Gastrocnemius medialis (tissue), 4 donors: ENCODE measurements around the gene CERCAM. TPM values are rescaled to one million over a fixed set of nuclear protein-coding genes. Genes with fewer than 3 reads are reported as not detected.

Experiments used
- ATAC-seq, 2 donors: fragments of 150-250 bp; one replicate each; pipeline ENCODE4 v1.9.1; 2016
- DNase-seq, 2 donors: peaks; one replicate each; pipeline ENCODE4 v3.0.0-alpha.2; 2019
- H3K27ac ChIP-seq, 4 donors: fragments of 200-600 bp; sonication (generic); 1 replicate in 1 of 4; 2 replicates in 3 of 4; pipeline ENCODE4 v1.5.1; 2016 to 2018; ENCODE audit warnings: mild to moderate bottlenecking in 2 of 4, moderate library complexity in 1 of 4
- H3K27me3 ChIP-seq, 3 donors: fragments of 200-600 bp; sonication (generic) in 2 of 3; 1 replicate in 1 of 3; 2 replicates in 2 of 3; pipeline versions ENCODE4 v1.5.1 to v1.6.0; 2016 to 2019; ENCODE audit warnings: mild to moderate bottlenecking in 1 of 3, moderate library complexity in 1 of 3
- H3K36me3 ChIP-seq, 2 donors: fragments of 200-600 bp; sonication (generic) in 1 of 2; one replicate each; pipeline ENCODE4 v1.5.1; 2017 to 2018
- H3K4me1 ChIP-seq, 2 donors: fragments of 200-600 bp; sonication (generic) in 1 of 2; one replicate each; pipeline ENCODE4 v1.5.1; 2016 to 2017; ENCODE audit warnings: mild to moderate bottlenecking in 2 of 2
- H3K4me3 ChIP-seq, 4 donors: fragments of 200-600 bp; sonication (generic) in 3 of 4; 1 replicate in 1 of 4; 2 replicates in 3 of 4; pipeline ENCODE4 v1.5.1; 2016 to 2019; ENCODE audit warnings: mild to moderate bottlenecking in 2 of 4
- H3K9me3 ChIP-seq, 3 donors: fragments of 200-600 bp; sonication (generic) in 2 of 3; 1 replicate in 1 of 3; 2 replicates in 2 of 3; pipeline ENCODE4 v1.5.1; 2016 to 2019
- CTCF ChIP-seq, 5 experiments: fragments of 450-650 bp in 3 of 5; fragments of 200-600 bp in 2 of 5; sonication (generic) in 2 of 5; IDR thresholded peaks in 4 of 5; conservative IDR thresholded peaks in 1 of 5; 1 replicate in 4 of 5; 2 replicates in 1 of 5; pipeline ENCODE4 v1.5.1; 2016 to 2019; ENCODE audit warnings: antibody characterized with exemption in 5 of 5, mild to moderate bottlenecking in 3 of 5, moderate library complexity in 3 of 5
- POLR2A ChIP-seq, 2 donors: fragments of 450-650 bp; IDR thresholded peaks; one replicate each; pipeline ENCODE4 v1.6.1; 2017; ENCODE audit warnings: antibody characterized with exemption in 2 of 2, mild to moderate bottlenecking in 2 of 2, moderate library complexity in 2 of 2
- in situ Hi-C, 4 donors: fragments of 200-750 bp; cut with MboI; loops; one replicate each; pipeline versions ENCODE4 v1.15.0 to v1.8.0; 2017; ENCODE audit warnings: low sequenced_read_pairs in 4 of 4
- intact Hi-C: fragments of 100-400 bp; cut with DNase I; formaldehyde crosslinking; loops from one replicate; pipeline ENCODE4 v1.15.1; 2023; ENCODE audit warnings: low total_unique reads
- total RNA-seq, 4 donors: library from RNA; depleted of rRNA; stranded (reverse); fragments of >200 nt; gene quantifications; one replicate each; pipeline versions ENCODE4 v1.1.0 to v1.2.3, GENCODE V29; 2016

Gene CERCAM
- total RNA-seq, 4 donors from 2014 or later = 1.1 to 6.1 (median 2.3) TPM

- Histone ChIP-seq H3K36me3 (no peaks in the 10 kb centered on the region), H3K4me3 (no peak overlapping the region), H3K27ac (no peak overlapping the region), H3K9me3 (no peaks in the 10 kb centered on the region), H3K4me1 (no peaks in the 10 kb centered on the region), H3K27me3 (peaks cover 0 to 8% (median 7%) of the 10 kb centered on the region in 3 donors)
- no peak for TF ChIP-seq POLR2A (IDR thresholded peaks at IDR 0.05)
- no peak for TF ChIP-seq CTCF (IDR thresholded peaks at IDR 0.05 in 4 of 5, conservative IDR thresholded peaks at IDR 0.05 in 1 of 5)
- intact Hi-C loops = no loop called here
- no peak for ATAC-seq
- no peak for DNase-seq
- in situ Hi-C loops = no loop called here
Observed at GRCh38 chr9:128405077-128405779, 15.4 kb upstream of the CERCAM start.

- H3K9me3 ChIP-seq = no peaks in the 10 kb centered on the region
- ATAC-seq (no peak), DNase-seq (no peak)
- no peaks in the 10 kb centered on the region for H3K36me3 ChIP-seq
- intact Hi-C loops (no loop called here), in situ Hi-C loops (no loop called here)
- H3K4me1 ChIP-seq = no peaks in the 10 kb centered on the region
- H3K4me3 ChIP-seq = no peak overlapping the region
- H3K27ac ChIP-seq = no peak overlapping the region
- H3K27me3 ChIP-seq = peaks cover 0 to 8% (median 7%) of the 10 kb centered on the region in 3 donors
- no peak for TF ChIP-seq POLR2A (IDR thresholded peaks at IDR 0.05)
- no peak for TF ChIP-seq CTCF (IDR thresholded peaks at IDR 0.05 in 4 of 5, conservative IDR thresholded peaks at IDR 0.05 in 1 of 5)
Observed at GRCh38 chr9:128405780-128406171, 14.9 kb upstream of the CERCAM start.

- no peaks in the 10 kb centered on the region for H3K4me1 ChIP-seq
- no peak for ATAC-seq
- H3K9me3 ChIP-seq = no peaks in the 10 kb centered on the region
- no peak overlapping the region for H3K4me3 ChIP-seq
- DNase-seq = no peak
- H3K27me3 ChIP-seq = peaks cover 0 to 8% (median 7%) of the 10 kb centered on the region in 3 donors
- intact Hi-C loops (no loop called here), in situ Hi-C loops (no loop called here)
- TF ChIP-seq POLR2A (IDR thresholded peaks at IDR 0.05) = no peak
- TF ChIP-seq CTCF (IDR thresholded peaks at IDR 0.05 in 4 of 5, conservative IDR thresholded peaks at IDR 0.05 in 1 of 5) = no peak
- H3K36me3 ChIP-seq = no peaks in the 10 kb centered on the region
- H3K27ac ChIP-seq = no peak overlapping the region
Observed at GRCh38 chr9:128406848-128407391, 13.7 kb upstream of the CERCAM start.

GRCh38 chr9:128408963-128409431 is 11.7 kb upstream of the CERCAM start:
- TF ChIP-seq CTCF (IDR thresholded peaks at IDR 0.05 in 4 of 5, conservative IDR thresholded peaks at IDR 0.05 in 1 of 5) = no peak
- no peak for TF ChIP-seq POLR2A (IDR thresholded peaks at IDR 0.05)
- Histone ChIP-seq H3K9me3 (no peaks in the 10 kb centered on the region), H3K4me3 (no peak overlapping the region), H3K36me3 (no peaks in the 10 kb centered on the region), H3K27me3 (peaks cover 0 to 20% (median 13%) of the 10 kb centered on the region in 3 donors), H3K27ac (no peak overlapping the region), H3K4me1 (no peaks in the 10 kb centered on the region)
- in situ Hi-C loops (no loop called here), intact Hi-C loops (no loop called here)
- ATAC-seq (no peak), DNase-seq (no peak)
